Natural killer cell (primary cell): ENCODE results near the gene PPP1R3E. TPM values are rescaled to one million over a fixed set of nuclear protein-coding genes. Genes with fewer than 3 reads are reported as not detected.
A peak's percentile ranks its signal among the peaks of the same experiment; 100 is the strongest.
"Not testable (repeated sequence)": the region's sequence is repeated elsewhere in the genome, so short reads cannot be mapped to it uniquely, and the experiment has no call there.

Source experiments
- ATAC-seq, 3 donors: fragments of 150-1000 bp in 2 of 3; fragments of 200-7000 bp in 1 of 3; cut with Tn5 transposase; 1 replicate in 1 of 3; 2 replicates in 2 of 3; pipeline ENCODE4 v1.10.0; 2021; ENCODE audit warnings: mild to moderate bottlenecking in 2 of 3, moderate library complexity in 2 of 3
- DNase-seq, 2 donors: peaks; one replicate each; pipeline versions ENCODE4 v3.0.0 to v3.0.0-alpha.2; 2013 to 2021; ENCODE audit warnings: mixed read lengths in 1 of 2
- H3K27ac ChIP-seq: one replicate; pipeline ENCODE4 v1.5.1; 2013; ENCODE audit warnings: mild to moderate bottlenecking, low read length
- H3K27me3 ChIP-seq: one replicate; pipeline ENCODE4 v1.6.1; 2013; ENCODE audit warnings: low read length; ENCODE audit not compliant: control insufficient read depth, insufficient read depth
- H3K36me3 ChIP-seq: one replicate; pipeline ENCODE4 v1.6.1; 2013; ENCODE audit warnings: low read length; ENCODE audit not compliant: control insufficient read depth, insufficient read depth
- H3K4me1 ChIP-seq: one replicate; pipeline ENCODE4 v1.6.1; 2013; ENCODE audit warnings: low read length; ENCODE audit not compliant: control insufficient read depth, insufficient read depth
- H3K4me3 ChIP-seq: one replicate; pipeline ENCODE4 v1.5.1; 2013; ENCODE audit warnings: low read length
- H3K9me3 ChIP-seq: one replicate; pipeline ENCODE4 v1.6.1; 2013; ENCODE audit warnings: low read length; ENCODE audit not compliant: control insufficient read depth, insufficient read depth
- H3K27ac Mint-ChIP-seq, 2 donors: one replicate each; pipeline ENCODE4 v1.8.0; 2022; ENCODE audit warnings: mild to moderate bottlenecking in 2 of 2, mixed read lengths in 2 of 2, moderate library complexity in 1 of 2
- H3K27me3 Mint-ChIP-seq, 2 donors: one replicate each; pipeline ENCODE4 v1.8.0; 2022; ENCODE audit warnings: low read depth in 2 of 2, mixed read lengths in 2 of 2
- H3K36me3 Mint-ChIP-seq: one replicate; pipeline ENCODE4 v1.8.0; 2022; ENCODE audit warnings: mixed read lengths
- H3K4me1 Mint-ChIP-seq, 2 donors: one replicate each; pipeline ENCODE4 v1.8.0; 2022; ENCODE audit warnings: mixed read lengths in 2 of 2
- H3K4me3 Mint-ChIP-seq: one replicate; pipeline ENCODE4 v1.8.0; 2022; ENCODE audit warnings: mild to moderate bottlenecking, moderate library complexity, mixed read lengths
- H3K9me3 Mint-ChIP-seq, 2 donors: one replicate each; pipeline ENCODE4 v1.8.0; 2022; ENCODE audit warnings: mixed read lengths in 2 of 2
- WGBS: methylation state at CpG from one replicate; pipeline ENCODE4 v1.1.7; 2013; ENCODE audit warnings: missing lambda C conversion rate; ENCODE audit not compliant: insufficient coverage; 5-methylcytosine and 5-hydroxymethylcytosine counted together
- intact Hi-C: fragments of 100-400 bp; cut with micrococcal nuclease; formaldehyde crosslinking; loops from one replicate; pipeline ENCODE4 v1.14.2; 2022
- total RNA-seq, 4 donors: library from RNA; stranded (reverse); fragments of 120-200 nt in 1 of 4; gene quantifications; one replicate each; pipeline versions ENCODE4 v1.2.3 to v1.2.4, GENCODE V29; 2013 to 2022
- TF ChIP-seq, protein P1 (sequence below): fragments of 200-600 bp; IDR thresholded peaks from one replicate; pipeline ENCODE4 v1.8.0; 2022; ENCODE audit warnings: antibody characterized with exemption

PPP1R3E gene
- total RNA-seq, 3 donors from 2014 or later (not counting 1 experiment from before 2014, with no cell fraction given) = 13.2 to 27.8 (median 25.1) TPM

DNA sequence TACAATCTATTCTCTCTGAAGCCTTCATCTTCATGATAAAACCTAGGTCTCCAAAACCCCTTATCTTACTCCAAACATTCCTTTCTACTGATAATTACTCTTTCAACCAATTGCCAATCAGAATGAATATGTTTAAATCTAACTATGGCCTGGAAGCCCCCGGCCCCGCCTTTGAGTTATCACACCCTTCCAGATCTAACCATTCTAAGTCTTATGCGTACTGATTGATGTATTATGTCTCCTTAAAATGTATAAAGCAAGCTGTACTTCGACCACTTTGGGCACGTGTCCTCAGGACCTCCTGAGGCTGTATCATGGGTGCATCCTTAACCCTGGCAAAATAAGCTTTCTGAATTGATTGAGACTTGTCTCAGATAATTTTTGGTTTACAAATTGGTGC lies 33.0 kb upstream of the PPP1R3E start:
- Mint-ChIP-seq H3K27me3 (peaks cover 13 to 40% of the 10 kb centered on the region in 2 donors), H3K4me1 (no peaks in the 10 kb centered on the region), H3K36me3 (no peaks in the 10 kb centered on the region), H3K27ac (no peak overlapping the region), H3K9me3 (no peaks in the 10 kb centered on the region), H3K4me3 (no peak overlapping the region)
- intact Hi-C loops = no loop called here
- no peak for DNase-seq
- Histone ChIP-seq H3K4me1 (no peaks in the 10 kb centered on the region), H3K36me3 (no peaks in the 10 kb centered on the region), H3K27me3 (no peaks in the 10 kb centered on the region), H3K27ac (no peak overlapping the region), H3K9me3 (no peaks in the 10 kb centered on the region), H3K4me3 (no peak overlapping the region)
- ATAC-seq = no peak
- 90% methylated on average over 5 of the region's 5 CpGs for WGBS
- TF ChIP-seq, protein P1, sequence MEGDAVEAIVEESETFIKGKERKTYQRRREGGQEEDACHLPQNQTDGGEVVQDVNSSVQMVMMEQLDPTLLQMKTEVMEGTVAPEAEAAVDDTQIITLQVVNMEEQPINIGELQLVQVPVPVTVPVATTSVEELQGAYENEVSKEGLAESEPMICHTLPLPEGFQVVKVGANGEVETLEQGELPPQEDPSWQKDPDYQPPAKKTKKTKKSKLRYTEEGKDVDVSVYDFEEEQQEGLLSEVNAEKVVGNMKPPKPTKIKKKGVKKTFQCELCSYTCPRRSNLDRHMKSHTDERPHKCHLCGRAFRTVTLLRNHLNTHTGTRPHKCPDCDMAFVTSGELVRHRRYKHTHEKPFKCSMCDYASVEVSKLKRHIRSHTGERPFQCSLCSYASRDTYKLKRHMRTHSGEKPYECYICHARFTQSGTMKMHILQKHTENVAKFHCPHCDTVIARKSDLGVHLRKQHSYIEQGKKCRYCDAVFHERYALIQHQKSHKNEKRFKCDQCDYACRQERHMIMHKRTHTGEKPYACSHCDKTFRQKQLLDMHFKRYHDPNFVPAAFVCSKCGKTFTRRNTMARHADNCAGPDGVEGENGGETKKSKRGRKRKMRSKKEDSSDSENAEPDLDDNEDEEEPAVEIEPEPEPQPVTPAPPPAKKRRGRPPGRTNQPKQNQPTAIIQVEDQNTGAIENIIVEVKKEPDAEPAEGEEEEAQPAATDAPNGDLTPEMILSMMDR = no peak

DNA sequence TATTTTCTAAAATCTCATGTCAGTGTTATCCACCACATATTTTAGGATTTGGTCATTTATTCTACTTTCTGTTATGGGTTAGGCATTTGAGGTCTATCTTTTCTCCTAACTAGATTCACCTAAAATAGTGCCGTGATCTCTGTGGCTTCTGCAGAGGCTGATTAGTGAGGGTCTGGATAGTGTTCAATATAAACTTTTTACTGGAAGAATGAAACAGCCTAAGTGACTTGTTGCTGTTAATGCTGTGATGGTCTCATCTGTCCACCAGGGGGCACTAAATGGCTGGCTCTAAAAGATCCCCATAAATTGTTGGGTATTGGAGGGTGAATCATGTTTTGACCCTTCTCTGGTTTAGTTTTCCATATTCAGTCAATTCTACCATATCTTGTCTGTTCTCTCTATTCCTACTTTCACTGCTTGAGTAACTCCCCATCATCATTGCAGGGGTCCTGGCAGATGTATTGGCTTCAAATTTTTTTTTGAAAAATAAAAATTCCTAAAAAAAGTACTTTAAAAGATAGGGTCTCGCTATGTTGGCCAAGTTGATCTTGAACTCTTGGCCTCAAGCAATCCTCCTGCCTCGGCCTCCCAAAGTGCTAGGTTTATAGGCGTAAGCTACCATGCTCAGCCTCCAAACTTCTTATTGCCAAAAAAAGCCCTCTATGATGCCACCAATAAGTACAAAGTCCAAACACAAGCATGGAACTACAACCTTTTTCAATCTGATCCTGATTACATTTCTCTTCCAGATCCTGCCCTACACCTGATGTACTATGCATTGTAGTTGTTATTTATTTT lies 25.5 kb upstream of the PPP1R3E start:
- intact Hi-C loops = loop anchor here (5.0 to 10.0 kb wide), 2 partner anchors 63 to 234 kb away; no protein-coding TSS in a partner anchor
- Histone ChIP-seq H3K27ac (no peak overlapping the region), H3K9me3 (no peaks in the 10 kb centered on the region), H3K27me3 (no peaks in the 10 kb centered on the region), H3K4me3 (no peak overlapping the region), H3K4me1 (peaks cover under 1% of the 10 kb centered on the region), H3K36me3 (peaks cover 25% of the 10 kb centered on the region)
- no peak overlapping the region for H3K4me3 Mint-ChIP-seq
- ATAC-seq (peak; percentile 73 to 92 (median 86)), DNase-seq (peak in 1 of 2 donors; percentile 86)
- H3K4me1 Mint-ChIP-seq = peaks cover 3 to 4% of the 10 kb centered on the region in 2 donors
- H3K9me3 Mint-ChIP-seq = no peaks in the 10 kb centered on the region
- H3K27me3 Mint-ChIP-seq = no peaks in the 10 kb centered on the region
- TF ChIP-seq, protein P1 = peak; percentile 92
- H3K36me3 Mint-ChIP-seq = no peaks in the 10 kb centered on the region
- no peak overlapping the region for H3K27ac Mint-ChIP-seq
- WGBS = 60% methylated on average over 3 of the region's 4 CpGs

DNA sequence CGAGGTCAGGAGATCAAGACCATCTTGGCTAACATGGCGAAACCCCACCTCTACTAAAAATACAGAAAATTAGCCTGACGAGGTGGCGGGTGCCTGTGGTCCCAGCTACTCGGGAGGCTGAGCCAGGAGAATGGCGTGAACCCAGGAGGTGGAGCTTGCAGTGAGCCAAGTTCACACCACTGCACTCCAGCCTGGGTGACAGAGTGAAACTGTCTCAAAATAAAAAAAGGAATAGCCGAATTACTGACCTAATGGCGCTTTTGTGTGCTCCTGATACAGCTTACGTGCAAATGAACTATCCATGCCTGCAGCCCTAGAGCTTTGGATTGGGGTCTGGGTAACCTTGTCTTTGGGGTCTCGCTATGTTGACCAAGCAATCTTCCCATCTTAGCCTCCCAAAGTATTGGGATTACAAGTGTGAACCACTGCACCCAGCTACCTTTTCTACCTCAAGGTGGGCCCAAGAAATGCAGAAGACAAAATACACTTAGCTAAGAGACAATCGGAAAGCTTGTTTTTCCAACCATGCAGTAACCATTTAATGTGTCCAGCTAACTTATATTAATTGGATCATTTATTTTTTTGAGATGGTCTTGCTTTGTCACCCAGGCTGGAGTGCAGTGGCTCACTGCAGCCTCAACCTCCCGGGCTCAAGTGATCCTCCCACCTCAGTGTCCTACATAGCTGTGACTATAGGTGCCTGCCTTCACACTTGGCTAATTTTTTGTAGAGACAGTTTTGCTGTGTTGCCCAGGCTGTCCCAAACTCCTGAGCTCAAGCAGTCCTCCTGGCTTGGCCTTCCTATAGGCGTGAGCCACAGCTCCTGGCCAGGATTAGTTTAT lies 24.1 kb upstream of the PPP1R3E start:
- peak overlapping the region in 1 of 2 donors; percentile 15 for H3K27ac Mint-ChIP-seq
- WGBS = 89% methylated on average over 13 of the region's 13 CpGs
- DNase-seq = no peak
- Histone ChIP-seq H3K27me3 (no peaks in the 10 kb centered on the region), H3K4me1 (peaks cover 14% of the 10 kb centered on the region), H3K27ac (no peak overlapping the region), H3K9me3 (no peaks in the 10 kb centered on the region), H3K4me3 (no peak overlapping the region), H3K36me3 (peaks cover 28% of the 10 kb centered on the region)
- ATAC-seq = no peak
- H3K27me3 Mint-ChIP-seq = no peaks in the 10 kb centered on the region
- TF ChIP-seq, protein P1 = no peak
- H3K9me3 Mint-ChIP-seq = no peaks in the 10 kb centered on the region
- H3K4me1 Mint-ChIP-seq = peaks cover 16 to 17% of the 10 kb centered on the region in 2 donors
- H3K4me3 Mint-ChIP-seq = no peak overlapping the region
- intact Hi-C loops = loop anchor here (5.0 to 10.0 kb wide), 2 partner anchors 62 to 236 kb away; no protein-coding TSS in a partner anchor
- H3K36me3 Mint-ChIP-seq = no peaks in the 10 kb centered on the region

DNA sequence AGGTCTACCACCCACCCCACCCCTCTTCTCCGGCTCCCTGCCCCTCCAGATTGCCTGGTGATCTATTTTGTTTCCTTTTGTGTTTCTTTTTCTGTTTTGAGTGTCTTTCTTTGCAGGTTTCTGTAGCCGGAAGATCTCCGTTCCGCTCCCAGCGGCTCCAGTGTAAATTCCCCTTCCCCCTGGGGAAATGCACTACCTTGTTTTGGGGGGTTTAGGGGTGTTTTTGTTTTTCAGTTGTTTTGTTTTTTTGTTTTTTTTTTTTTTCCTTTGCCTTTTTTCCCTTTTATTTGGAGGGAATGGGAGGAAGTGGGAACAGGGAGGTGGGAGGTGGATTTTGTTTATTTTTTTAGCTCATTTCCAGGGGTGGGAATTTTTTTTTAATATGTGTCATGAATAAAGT lies 23.1 kb upstream of the PPP1R3E start:
- Histone ChIP-seq H3K36me3 (peaks cover 28% of the 10 kb centered on the region), H3K4me1 (peaks cover 15% of the 10 kb centered on the region)
- intact Hi-C loops = loop anchor here (5.0 to 10.0 kb wide), 2 partner anchors 61 to 237 kb away; no protein-coding TSS in a partner anchor
- H3K27me3 Mint-ChIP-seq, H3K4me3 Mint-ChIP-seq, H3K27me3 ChIP-seq, H3K36me3 Mint-ChIP-seq, H3K9me3 ChIP-seq, H3K27ac ChIP-seq, H3K9me3 Mint-ChIP-seq, H3K4me3 ChIP-seq, ATAC-seq, DNase-seq: not testable (repeated sequence)
- WGBS = no CpG with 5 or more reads among the region's 5 CpGs
- Mint-ChIP-seq H3K27ac (peak overlapping the region in 1 of 2 donors; percentile 15), H3K4me1 (peaks cover 16 to 21% of the 10 kb centered on the region in 2 donors)
